HL-60 (cell line): ENCODE results near the gene TINAGL1.

Source experiments
- DNase-seq, 2 experiments: peaks; one replicate each; pipeline ENCODE4 v3.0.0-alpha.2; 2010 to 2020; ENCODE audit warnings: low read depth in 1 of 2, low spot score in 1 of 2
- H3K27ac ChIP-seq: fragments of 250-450 bp; sonication (Bioruptor Pico); replicated peaks from 2 replicates; pipeline ENCODE4 v1.5.1; 2020; ENCODE audit warnings: mild to moderate bottlenecking, moderate library complexity
- H3K27me3 ChIP-seq: fragments of 250-450 bp; sonication (Bioruptor Pico); 2 replicates; pipeline ENCODE4 v1.5.1; 2021; ENCODE audit warnings: mild to moderate bottlenecking, moderate library complexity; ENCODE audit not compliant: insufficient read depth, poor library complexity, severe bottlenecking
- H3K4me3 ChIP-seq: replicated peaks from 2 replicates; pipeline ENCODE4 v1.5.1; 2011; ENCODE audit warnings: mild to moderate bottlenecking, control low read depth, low read length; ENCODE audit not compliant: insufficient read depth
- GABPA ChIP-seq: IDR thresholded peaks from 2 replicates; pipeline ENCODE4 v1.6.1; 2012; ENCODE audit warnings: low read depth
- POLR2AphosphoS5 ChIP-seq: IDR thresholded peaks from 2 replicates; pipeline ENCODE4 v1.6.1; 2012; ENCODE audit warnings: low read depth
- SPI1 ChIP-seq: IDR thresholded peaks from 2 replicates; pipeline ENCODE4 v1.6.1; 2012; ENCODE audit warnings: low read depth, mild to moderate bottlenecking, borderline replicate concordance
- TF ChIP-seq, protein P1 (sequence below): IDR thresholded peaks from 2 replicates; pipeline ENCODE4 v1.6.1; 2012; ENCODE audit warnings: low read depth; ENCODE audit not compliant: insufficient replicate concordance
- TF ChIP-seq, protein P2 (sequence below): IDR thresholded peaks from one replicate; pipeline ENCODE4 v1.5.1; 2011; ENCODE audit warnings: low read length, control low read depth, inconsistent platforms; ENCODE audit not compliant: insufficient read depth

Gene TINAGL1

DNA sequence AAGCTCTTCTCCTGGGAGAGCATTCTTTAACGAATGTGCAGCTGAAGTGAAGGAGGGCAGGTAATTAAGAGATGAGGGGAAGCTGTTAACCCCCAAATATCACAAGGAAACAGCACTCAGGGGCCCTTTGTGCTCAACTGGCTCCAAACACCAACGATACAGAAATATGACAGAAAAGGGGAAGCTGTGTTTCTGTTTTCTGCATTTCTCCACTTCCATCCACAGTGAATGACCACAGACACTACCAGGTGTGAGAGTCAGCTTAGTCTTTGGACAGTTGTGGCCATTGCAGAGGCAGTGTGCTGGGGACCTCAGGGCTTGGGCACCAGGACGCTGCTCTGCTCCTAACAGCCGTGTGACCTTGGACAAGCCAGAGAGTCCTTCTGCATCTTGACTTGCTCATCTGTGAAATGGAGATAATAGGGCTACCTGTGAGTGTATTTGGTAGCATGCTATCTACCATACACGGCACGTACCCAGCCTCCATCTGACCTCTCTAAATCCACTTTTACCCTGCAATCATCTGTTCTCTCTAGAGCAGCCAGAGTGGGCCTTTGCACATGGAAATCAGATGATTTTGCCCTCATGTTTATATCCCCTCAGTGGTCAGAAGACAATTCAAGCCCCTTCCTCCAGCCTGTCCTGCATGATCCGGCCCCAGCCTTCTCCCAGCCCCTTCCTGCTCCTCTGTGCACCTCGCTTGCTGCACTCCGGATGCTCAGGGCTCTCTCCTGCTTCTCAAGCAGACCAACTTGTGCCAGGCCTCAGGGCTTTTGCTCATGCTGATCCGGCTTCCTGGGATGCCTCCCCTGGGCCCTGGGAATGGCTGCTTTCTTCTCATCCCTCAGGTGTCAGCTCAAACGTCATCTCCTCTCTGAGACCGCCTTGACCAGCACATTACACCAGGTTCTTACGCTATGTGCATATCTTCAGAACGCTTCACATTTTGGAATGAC lies 4.7 kb upstream of the TINAGL1 start:
- Histone ChIP-seq H3K27me3 (no peaks in the 10 kb centered on the region), H3K27ac (no peak overlapping the region), H3K4me3 (no peak overlapping the region)
- DNase-seq: peak in 1 of 2 experiments; percentile 59
- TF ChIP-seq, protein P1, sequence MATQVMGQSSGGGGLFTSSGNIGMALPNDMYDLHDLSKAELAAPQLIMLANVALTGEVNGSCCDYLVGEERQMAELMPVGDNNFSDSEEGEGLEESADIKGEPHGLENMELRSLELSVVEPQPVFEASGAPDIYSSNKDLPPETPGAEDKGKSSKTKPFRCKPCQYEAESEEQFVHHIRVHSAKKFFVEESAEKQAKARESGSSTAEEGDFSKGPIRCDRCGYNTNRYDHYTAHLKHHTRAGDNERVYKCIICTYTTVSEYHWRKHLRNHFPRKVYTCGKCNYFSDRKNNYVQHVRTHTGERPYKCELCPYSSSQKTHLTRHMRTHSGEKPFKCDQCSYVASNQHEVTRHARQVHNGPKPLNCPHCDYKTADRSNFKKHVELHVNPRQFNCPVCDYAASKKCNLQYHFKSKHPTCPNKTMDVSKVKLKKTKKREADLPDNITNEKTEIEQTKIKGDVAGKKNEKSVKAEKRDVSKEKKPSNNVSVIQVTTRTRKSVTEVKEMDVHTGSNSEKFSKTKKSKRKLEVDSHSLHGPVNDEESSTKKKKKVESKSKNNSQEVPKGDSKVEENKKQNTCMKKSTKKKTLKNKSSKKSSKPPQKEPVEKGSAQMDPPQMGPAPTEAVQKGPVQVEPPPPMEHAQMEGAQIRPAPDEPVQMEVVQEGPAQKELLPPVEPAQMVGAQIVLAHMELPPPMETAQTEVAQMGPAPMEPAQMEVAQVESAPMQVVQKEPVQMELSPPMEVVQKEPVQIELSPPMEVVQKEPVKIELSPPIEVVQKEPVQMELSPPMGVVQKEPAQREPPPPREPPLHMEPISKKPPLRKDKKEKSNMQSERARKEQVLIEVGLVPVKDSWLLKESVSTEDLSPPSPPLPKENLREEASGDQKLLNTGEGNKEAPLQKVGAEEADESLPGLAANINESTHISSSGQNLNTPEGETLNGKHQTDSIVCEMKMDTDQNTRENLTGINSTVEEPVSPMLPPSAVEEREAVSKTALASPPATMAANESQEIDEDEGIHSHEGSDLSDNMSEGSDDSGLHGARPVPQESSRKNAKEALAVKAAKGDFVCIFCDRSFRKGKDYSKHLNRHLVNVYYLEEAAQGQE: no peak
- TF ChIP-seq, protein P2, sequence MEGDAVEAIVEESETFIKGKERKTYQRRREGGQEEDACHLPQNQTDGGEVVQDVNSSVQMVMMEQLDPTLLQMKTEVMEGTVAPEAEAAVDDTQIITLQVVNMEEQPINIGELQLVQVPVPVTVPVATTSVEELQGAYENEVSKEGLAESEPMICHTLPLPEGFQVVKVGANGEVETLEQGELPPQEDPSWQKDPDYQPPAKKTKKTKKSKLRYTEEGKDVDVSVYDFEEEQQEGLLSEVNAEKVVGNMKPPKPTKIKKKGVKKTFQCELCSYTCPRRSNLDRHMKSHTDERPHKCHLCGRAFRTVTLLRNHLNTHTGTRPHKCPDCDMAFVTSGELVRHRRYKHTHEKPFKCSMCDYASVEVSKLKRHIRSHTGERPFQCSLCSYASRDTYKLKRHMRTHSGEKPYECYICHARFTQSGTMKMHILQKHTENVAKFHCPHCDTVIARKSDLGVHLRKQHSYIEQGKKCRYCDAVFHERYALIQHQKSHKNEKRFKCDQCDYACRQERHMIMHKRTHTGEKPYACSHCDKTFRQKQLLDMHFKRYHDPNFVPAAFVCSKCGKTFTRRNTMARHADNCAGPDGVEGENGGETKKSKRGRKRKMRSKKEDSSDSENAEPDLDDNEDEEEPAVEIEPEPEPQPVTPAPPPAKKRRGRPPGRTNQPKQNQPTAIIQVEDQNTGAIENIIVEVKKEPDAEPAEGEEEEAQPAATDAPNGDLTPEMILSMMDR: no peak
- no peak for TF ChIP-seq GABPA
- TF ChIP-seq SPI1: peak; percentile 62; the same call in 1 of the 2 replicates
- 0 out of 2 replicates have a peak, but pooled peaks have one; percentile 32 for TF ChIP-seq POLR2AphosphoS5

DNA sequence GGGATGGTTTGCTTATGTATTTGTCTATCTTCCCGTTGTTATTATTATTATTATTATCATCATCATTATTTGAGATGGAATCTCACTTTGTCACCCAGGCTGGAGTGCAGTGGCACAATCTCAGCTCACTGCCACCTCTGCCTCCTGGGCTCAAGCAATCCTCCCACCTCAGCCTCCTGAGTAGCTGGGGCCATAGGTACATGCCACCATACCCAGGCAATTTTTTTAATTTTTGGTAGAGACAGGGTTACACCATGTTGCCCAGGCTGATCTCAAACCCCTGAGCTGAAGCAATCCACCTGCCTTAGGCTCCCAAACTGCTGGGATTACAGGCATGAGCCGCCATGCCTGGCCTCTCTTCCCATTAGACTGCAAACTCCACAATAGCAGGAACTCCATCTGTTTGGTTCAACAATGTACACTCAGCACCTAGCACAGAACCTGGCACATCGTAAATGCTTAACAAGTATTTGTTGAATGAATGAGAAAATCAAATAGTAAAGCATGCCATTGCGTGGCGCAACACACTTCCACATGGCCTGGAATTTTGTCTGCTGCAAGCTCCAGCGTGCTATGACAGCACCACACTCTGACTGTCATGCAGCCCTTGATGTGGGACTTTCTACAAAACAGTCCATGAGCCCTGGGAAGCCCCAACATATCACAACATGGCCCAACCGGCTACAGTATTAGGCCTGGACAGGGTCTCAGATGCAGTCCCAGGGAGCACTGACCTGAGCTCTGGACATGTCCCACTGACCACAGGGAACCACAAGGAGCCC lies 3.8 kb upstream of the TINAGL1 start:
- H3K27me3 ChIP-seq: no peaks in the 10 kb centered on the region
- DNase-seq: no peak
- TF ChIP-seq, protein P1: no peak
- TF ChIP-seq GABPA: no peak
- no peak for TF ChIP-seq SPI1
- TF ChIP-seq POLR2AphosphoS5: no peak
- TF ChIP-seq, protein P2: no peak
- H3K4me3 ChIP-seq: no peak overlapping the region
- no peak overlapping the region for H3K27ac ChIP-seq

DNA sequence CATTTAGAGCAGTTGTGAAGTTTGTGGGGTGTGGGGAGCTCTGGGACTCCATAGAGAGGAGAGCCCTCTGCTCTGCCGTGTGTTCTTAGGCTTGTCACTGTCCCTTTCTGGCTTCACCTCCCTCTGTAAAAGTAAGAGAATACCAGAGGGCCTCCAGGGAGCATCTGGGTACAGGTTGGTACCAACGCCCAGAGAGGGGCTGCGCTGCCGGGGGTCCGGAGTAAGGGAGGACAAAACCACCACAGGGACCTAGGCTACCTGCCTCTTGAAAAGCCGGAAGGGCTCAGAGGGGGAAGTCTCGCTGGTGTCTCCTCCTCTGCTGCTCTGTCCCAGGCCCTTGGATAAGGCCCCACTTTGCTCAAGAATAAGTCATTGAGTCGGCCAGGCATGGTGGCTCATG lies 3.1 kb upstream of the TINAGL1 start:
- DNase-seq: no peak
- H3K4me3 ChIP-seq: no peak overlapping the region
- H3K27me3 ChIP-seq: no peaks in the 10 kb centered on the region
- TF ChIP-seq SPI1 (no peak), POLR2AphosphoS5 (no peak), GABPA (no peak)
- TF ChIP-seq, protein P1: no peak
- TF ChIP-seq, protein P2: no peak
- no peak overlapping the region for H3K27ac ChIP-seq
